ENCODE data around the gene STMN3. TPM values are rescaled to one million over a fixed set of nuclear protein-coding genes. Genes with fewer than 3 reads are reported as not detected.
A peak's percentile ranks its signal among the peaks of the same experiment; 100 is the strongest.
"Not testable (repeated sequence)": the region's sequence is repeated elsewhere in the genome, so short reads cannot be mapped to it uniquely, and the experiment has no call there.

Gene STMN3
- polyA plus RNA-seq, 4 donors, result 25.4 to 44.1 (median 33.6) TPM

DNA sequence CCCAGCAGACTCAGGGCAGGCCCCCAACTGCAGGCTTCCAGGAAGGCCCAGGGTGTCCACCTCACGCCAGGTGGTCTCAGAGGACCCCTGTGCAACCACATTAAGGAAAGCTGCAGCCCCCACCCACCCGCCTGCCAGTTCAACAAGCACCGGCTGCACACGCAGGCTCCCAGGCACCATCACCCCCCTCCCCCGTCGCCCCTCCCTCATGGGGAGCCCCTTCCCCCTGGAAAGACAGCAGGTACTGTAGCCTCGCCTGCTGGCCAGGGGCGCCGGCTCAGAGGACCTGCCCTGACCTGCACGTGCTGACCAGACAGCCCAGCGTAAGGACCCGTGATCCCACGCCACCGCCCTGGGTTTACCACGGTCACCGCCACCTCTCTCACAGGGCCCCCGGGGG is 12.5 kb downstream of the STMN3 start:
- DNase-seq (ENCODE audit: low read depth in 4 of 4, low spot score in 2 of 4), result not testable (repeated sequence)

GRCh38 chr20:63640086-63640485 is 13.1 kb downstream of the STMN3 start:
- DNase-seq (ENCODE audit: low read depth in 4 of 4, low spot score in 2 of 4), result no peak

- no peak for DNase-seq (ENCODE audit: low read depth in 4 of 4, low spot score in 2 of 4)
These were observed 13.9 kb downstream of the STMN3 start for GRCh38 chr20:63639093-63639975.

GRCh38 chr20:63636752-63637628 is 16.2 kb downstream of the STMN3 start:
- DNase-seq (ENCODE audit: low read depth in 4 of 4, low spot score in 2 of 4), result no peak

GRCh38 chr20:63635431-63636141 is 17.6 kb downstream of the STMN3 start:
- no peak for DNase-seq (ENCODE audit: low read depth in 4 of 4, low spot score in 2 of 4)

DNA sequence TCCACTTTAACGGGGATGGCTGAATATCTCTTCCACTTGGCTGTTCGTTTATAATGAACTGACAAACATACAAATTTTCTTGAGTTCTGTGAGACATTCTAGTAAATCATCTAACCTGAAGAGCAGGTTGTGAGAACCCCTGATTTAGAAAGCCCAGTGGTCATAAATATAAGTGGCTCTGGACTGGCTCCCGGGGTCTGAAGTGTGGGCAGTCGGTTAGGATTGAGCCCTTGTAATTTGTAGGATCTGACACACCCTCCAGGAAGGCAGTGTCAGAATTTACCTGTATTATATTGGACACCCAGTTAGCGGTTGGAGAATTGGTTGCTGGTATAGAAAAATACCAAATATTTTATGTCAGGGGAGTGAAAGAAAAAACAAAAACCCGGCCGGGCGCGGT is 19.5 kb downstream of the STMN3 start:
- no peak for DNase-seq (ENCODE audit: low read depth in 4 of 4, low spot score in 2 of 4)

- DNase-seq (ENCODE audit: low read depth in 4 of 4, low spot score in 2 of 4), result not testable (repeated sequence)
These were observed 21.8 kb downstream of the STMN3 start for GRCh38 chr20:63631426-63631825.

DNA sequence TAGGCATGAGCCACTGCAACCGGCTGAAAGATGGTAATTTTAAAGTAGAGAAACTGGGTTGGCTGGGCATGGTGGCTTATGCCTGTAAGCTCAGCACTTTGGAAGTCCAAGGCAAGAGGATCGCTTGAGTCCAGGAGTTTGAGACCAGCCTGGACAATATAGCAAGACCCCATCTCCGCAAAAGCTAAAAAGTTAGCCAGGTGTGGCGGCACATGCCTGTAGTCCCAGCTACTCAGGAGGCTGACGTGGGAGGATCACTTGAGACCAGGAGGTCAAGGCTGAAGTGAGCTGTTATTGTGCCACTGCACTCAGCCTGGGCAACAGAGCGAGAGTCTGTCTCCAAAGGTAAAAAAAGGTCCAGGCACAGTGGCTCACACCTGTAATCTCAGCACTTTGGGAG is 22.3 kb downstream of the STMN3 start:
- DNase-seq (ENCODE audit: low read depth in 4 of 4, low spot score in 2 of 4), result not testable (repeated sequence)

DNA sequence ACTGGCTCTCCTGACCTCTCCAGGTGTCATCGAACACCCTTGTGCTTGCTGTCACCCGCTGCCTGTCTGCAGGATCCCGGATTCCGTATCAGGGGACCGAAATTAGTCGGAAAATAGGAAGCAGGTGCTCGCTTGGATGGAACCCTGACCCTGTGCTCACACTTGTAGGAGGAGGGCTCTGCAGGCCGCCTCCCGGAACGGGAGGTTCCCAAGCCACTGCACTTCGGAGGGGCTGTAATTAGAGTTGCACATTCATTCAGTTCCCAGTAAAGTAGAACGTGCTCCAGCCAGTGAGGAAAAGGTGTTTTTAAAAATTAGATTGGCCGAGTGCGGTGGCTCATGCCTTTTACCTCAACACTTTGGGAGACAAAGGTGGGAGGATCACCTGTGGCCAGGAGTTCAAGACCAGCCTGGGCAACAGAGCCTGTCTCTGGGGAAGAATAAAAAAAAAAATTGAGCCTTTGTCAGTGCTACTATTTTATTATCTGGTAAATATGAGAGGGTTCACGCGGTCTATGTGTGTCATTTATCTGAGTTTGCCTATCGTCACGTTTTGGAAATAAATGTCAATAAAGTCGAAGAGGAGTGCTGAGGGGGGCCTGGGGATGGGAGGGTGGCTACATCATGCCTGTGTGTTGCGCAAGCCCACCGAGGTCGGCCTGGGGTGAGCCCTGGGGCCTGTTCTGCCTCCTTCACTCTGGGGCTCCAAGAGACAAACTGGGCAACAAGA is 24.8 kb downstream of the STMN3 start:
- peak in 1 of 4 donors; percentile 44 for DNase-seq (ENCODE audit: low read depth in 4 of 4, low spot score in 2 of 4)

- no peak for DNase-seq (ENCODE audit: low read depth in 4 of 4, low spot score in 2 of 4)
These were observed 25.4 kb downstream of the STMN3 start for GRCh38 chr20:63627751-63628245.

- DNase-seq (ENCODE audit: low read depth in 4 of 4, low spot score in 2 of 4), result peak; percentile 73 to 85 (median 83)
These were observed 26.0 kb downstream of the STMN3 start for GRCh38 chr20:63627129-63627750.

DNA sequence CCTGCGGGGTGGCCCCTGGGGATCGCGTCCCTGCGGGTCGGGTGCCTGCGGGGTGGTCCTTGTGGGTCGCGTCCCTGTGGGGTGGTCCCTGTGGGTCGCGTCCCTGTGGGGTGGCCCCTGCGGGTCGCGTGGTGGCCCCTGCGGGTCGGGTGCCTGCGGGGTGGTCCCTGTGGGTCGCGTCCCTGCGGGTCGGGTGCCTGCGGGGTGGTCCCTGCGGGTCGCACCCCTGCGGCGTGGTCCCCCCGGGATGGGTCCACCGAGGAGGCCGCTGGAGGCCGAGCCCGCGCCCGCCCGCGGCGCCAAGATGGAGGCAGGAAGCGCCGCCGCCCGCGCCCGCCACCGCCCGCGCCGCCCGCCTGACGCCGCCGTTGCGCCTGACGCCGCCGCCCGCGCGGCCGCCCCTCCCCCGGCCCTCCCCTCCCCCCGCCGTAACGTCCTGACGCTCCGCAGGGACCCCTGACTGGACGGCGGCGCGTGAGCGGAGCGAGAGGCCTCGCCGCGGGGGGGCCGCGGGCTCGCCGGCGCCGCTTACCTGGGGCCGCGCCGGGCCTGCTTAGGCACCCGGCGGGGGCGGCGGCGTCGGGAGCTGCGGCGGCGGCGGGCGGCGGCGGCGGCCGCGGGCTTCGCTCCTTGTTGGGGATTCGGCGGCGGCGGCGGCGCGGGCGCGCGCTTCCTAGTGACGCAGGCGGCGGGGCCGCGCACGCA is 26.6 kb downstream of the STMN3 start, which contains the start of gene GMEB2:
Gene GMEB2, minus strand, starts transcription at position 678 of the 705 bp plus-strand sequence. CDS start 7,704 bp downstream, outside the sequence.
- DNase-seq (ENCODE audit: low read depth in 4 of 4, low spot score in 2 of 4), result peak in 1 of 4 donors; percentile 16

DNA sequence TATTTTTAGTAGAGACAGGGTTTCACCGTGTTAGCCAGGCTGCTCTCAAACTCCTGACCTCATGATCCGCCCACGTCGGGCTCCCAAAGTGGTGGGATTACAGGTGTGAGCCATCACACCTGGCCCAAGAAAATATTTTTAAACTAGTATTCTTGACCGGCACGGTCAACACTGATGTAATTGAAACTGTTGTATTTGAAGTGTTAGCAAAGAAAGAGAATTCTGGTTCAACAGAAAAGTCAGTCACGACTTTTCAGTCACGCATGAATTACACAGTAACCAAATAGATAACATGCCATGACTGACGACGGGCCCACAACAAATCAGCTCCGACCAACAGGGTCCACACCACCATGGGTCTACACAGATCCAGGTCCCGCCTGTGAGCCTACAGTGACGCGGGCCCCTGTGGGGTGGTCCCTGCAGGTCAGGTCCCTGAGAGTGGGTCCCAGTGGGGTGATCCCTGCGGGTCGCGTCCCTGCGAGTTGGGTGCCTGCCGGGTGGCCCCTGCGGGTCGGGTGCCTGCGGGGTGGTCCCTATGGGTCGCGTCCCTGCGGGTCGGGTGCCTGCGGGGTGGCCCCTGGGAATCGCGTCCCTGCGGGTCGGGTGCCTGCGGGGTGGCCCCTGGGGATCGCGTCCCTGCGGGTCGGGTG is 27.3 kb downstream of the STMN3 start:
- peak in 1 of 4 donors; percentile 32 for DNase-seq (ENCODE audit: low read depth in 4 of 4, low spot score in 2 of 4)

DNA sequence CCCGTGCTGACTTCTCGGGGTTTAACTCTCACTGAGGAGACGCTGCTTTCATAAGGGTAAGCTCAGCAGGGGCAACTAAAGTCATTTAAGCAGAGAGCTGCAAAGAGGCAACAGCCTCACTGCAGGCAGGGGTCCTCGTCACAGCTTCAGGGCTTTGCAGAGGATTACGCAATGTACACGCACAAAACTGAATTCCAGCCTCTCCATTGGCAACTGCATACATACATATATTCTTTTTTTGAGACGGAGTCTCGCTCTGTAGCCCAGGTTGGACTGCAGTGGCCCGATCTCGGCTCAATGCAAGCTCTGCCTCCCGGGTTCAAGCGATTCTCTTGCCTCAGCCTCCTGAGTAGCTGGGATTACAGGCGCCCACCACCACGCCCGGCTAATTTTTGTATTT is 28.7 kb downstream of the STMN3 start:
- no peak for DNase-seq (ENCODE audit: low read depth in 4 of 4, low spot score in 2 of 4)

GRCh38 chr20:63622732-63623131 is 30.5 kb downstream of the STMN3 start:
- no peak for DNase-seq (ENCODE audit: low read depth in 4 of 4, low spot score in 2 of 4)

DNA sequence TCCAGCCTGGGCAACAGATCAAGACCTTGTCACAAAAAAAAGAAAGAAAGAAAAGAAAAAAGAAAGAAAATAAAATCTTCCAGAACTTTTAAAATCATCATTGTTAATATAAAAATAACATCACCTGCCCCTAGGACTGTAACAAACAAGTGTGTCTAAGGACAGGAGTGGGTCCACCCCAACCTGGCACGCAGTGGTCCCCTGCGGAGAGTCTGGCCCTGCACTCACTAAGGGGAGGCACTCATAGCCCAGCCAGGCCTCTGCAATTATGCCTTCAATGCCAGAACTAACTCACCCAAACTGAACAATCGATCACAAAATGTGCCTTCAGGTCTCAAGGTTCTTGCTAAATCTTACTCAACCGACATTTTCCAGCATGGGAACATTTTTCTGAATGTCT is 31.1 kb downstream of the STMN3 start:
- DNase-seq (ENCODE audit: low read depth in 4 of 4, low spot score in 2 of 4), result no peak

DNA sequence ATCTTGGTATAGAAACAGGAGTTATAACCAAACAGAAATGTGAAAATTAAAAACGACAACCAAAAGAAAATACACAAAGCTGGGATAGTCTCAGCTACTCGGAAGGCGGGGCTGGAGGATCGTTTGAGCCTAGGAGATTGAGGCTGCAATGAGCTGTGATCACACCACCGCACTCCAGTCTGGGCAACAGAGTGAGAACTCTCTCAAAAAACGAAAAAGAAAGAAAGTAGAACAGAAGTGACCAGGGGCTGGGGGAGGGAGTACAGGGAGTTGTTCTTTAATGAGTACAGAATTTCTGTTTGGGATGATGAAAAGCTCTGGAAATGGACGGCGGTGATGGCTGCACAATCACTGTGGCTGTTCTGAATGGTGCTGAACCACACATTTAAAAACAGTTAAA is 32.2 kb downstream of the STMN3 start:
- DNase-seq (ENCODE audit: low read depth in 4 of 4, low spot score in 2 of 4), result no peak

GRCh38 chr20:63619505-63619904 is 33.7 kb downstream of the STMN3 start:
- no peak for DNase-seq (ENCODE audit: low read depth in 4 of 4, low spot score in 2 of 4)
